Esophagus squamous epithelium (tissue), 4 donors: ENCODE results near the gene EHMT1.

Source experiments
- CTCF ChIP-seq, 6 experiments: fragments of 450-650 bp in 4 of 6; fragments of 200-600 bp in 2 of 6; sonication (generic) in 2 of 6; IDR thresholded peaks; one replicate each; pipeline ENCODE4 v1.5.1; 2016 to 2019; ENCODE audit warnings: antibody characterized with exemption in 6 of 6, mild to moderate bottlenecking in 4 of 6, moderate library complexity in 4 of 6
- POLR2A ChIP-seq, 4 donors: fragments of 450-650 bp; IDR thresholded peaks; one replicate each; pipeline ENCODE4 v1.6.1; 2017; ENCODE audit warnings: antibody characterized with exemption in 4 of 4, mild to moderate bottlenecking in 4 of 4, moderate library complexity in 3 of 4

DNA sequence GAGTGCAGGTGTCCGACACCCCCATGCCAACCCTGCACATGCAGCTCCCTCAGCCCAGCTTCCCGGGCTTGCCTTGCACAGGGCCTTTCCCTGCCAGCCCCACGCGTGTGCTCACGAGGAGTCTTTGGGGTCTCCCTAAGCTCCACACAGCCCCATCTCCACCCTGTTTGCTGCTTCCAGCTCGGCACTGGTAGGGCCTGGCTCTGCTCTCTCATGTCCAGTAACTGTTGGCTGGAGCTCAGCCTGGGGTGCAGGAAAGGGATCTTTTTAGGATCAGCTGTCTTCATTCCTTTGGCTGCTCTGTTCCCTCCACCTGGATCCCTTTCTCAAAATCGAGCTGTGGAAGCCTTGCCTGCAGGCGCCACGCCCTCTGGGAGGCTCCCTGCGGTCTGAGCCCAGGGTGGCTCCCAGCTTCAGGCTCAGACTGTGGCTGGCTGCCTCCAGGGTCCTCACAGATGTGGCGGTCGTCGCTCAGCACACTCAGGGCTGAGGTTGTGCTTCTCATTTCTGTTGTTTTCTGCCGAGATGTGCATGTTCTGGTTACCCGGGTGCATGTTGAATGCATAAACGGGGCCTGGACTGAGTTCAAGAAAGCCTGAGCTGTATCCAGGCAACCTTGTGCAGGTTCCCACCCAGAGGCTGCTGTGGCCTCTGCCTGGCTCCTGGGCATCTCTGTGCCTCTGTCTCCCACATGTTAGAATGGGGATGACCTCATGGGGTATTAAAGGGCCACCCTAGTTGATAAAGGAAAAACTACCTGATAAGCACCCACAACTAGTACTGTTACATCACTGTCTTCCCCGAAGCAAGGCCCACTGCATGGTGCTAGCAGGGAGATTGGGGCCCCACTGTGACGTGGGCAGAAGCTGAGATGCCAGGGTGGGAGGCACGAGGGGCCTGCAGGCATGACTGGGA, 263.0 kb downstream of the EHMT1 start:
- TF ChIP-seq POLR2A (IDR thresholded peaks at IDR 0.05), result no peak
- no peak for TF ChIP-seq CTCF (IDR thresholded peaks at IDR 0.05)
